LNCaP clone FGC (cell line): Measurements from ENCODE around the gene PROC.

Experiments
- DNase-seq: peaks from one replicate; pipeline ENCODE4 v3.0.0-alpha.2; 2011; ENCODE audit warnings: low read depth
- H3K4me3 ChIP-seq: 2 replicates; pipeline ENCODE4 v1.5.1; 2011; ENCODE audit warnings: mild to moderate bottlenecking, low read depth, low read length, control low read depth
- CTCF ChIP-seq: IDR thresholded peaks from 2 replicates; pipeline ENCODE4 v1.5.1; 2012; ENCODE audit warnings: mild to moderate bottlenecking; ENCODE audit not compliant: control insufficient read depth, insufficient read depth; ENCODE audit errors: extremely low read depth

PROC gene

GRCh38 chr2:127454595-127455565 is 36.7 kb downstream of the PROC start:
- H3K4me3 ChIP-seq = no peak overlapping the region
- no peak for TF ChIP-seq CTCF
- no peak for DNase-seq

- no peak for TF ChIP-seq CTCF
- no peak overlapping the region for H3K4me3 ChIP-seq
These were observed 37.6 kb downstream of the PROC start for GRCh38 chr2:127455566-127456493.

GRCh38 chr2:127456960-127457359 is 38.7 kb downstream of the PROC start:
- no peak overlapping the region for H3K4me3 ChIP-seq
- TF ChIP-seq CTCF = no peak
- no peak for DNase-seq

More at GRCh38 chr2:127455566-127456493, 37.6 kb downstream of the PROC start:
- no peak for DNase-seq

- H3K4me3 ChIP-seq = no peak overlapping the region
- no peak for TF ChIP-seq CTCF
- DNase-seq = no peak
These were observed 44.2 kb downstream of the PROC start for GRCh38 chr2:127462461-127462860.

GRCh38 chr2:127463155-127463991 is 45.1 kb downstream of the PROC start:
- H3K4me3 ChIP-seq = no peak overlapping the region
- no peak for DNase-seq
- TF ChIP-seq CTCF = no peak
